NK-92 treated with Interleukin-12 subunit alpha and Interleukin-12 subunit beta, amount 100 ng/mL, for 24 hours (cell line): Measurements from ENCODE around the gene DDX52.
A peak's percentile ranks its signal among the peaks of the same experiment; 100 is the strongest.
"Not testable (repeated sequence)": the region's sequence is repeated elsewhere in the genome, so short reads cannot be mapped to it uniquely, and the experiment has no call there.

ENCODE experiments used
- DNase-seq: peaks from one replicate; lab custom pipeline; 2025; lab: John Stamatoyannopoulos, UW

DDX52 gene

DNA sequence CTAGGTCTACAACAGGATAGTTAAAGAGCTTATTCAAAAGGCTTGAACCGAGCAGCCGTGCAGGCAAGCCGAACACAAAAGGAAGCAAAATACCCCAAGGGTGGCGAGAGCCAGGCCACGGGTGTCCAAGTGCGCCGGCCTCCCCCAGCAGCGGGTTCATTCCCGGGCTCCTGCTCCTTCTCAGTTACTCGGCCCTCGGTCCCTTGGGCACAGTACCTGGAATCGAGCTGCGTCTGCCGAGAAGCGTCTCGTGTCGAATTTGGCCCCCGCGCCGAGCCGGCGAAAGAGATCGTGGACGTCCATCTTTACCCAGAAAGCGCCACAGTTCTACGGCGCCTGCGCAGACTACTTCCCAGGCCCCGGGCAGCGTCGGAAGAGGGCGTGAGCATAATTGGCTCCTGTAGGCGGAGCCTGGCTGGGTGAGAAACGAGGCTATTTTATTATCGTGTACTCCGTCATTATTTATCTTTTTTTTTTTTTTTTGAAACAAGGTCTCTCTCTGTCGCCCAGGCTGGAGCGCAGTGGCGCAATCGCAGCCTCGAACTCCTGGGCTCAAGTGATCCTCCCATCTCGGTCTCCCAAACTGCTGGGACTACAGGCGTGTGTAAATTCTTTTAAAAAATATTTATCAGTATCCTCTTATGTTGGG, at the start of gene DDX52:
Gene DDX52, minus strand, starts transcription at position 329 of the 649 bp plus-strand sequence. Its CDS starts 26 bp downstream, at position 303.
- DNase-seq = peak; percentile 87

- no peak for DNase-seq
Measured at GRCh38 chr17:37691807-37692206, 48.6 kb upstream of the DDX52 start.

DNA sequence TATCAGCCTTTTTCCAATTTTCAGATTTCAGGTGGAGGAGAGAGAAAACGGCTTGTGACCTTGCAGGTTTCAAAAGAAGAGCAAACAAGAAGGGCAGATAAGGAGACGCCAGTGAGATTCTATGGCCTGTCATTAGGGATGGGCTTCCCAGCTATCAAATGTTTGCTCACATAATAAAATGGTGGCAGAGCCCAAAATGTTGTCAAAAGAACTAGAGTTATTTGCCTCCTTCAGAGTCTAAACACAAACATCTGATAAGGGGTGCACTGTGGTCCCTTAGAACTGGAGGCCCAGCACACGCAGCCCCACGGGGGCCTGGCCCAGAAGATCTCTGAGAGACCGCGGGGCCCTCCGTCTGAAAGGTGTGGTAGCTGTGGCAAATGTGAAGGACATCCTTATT, 46.1 kb upstream of the DDX52 start:
- no peak for DNase-seq

- no peak for DNase-seq
Measured at GRCh38 chr17:37683454-37683984, 40.3 kb upstream of the DDX52 start.

DNA sequence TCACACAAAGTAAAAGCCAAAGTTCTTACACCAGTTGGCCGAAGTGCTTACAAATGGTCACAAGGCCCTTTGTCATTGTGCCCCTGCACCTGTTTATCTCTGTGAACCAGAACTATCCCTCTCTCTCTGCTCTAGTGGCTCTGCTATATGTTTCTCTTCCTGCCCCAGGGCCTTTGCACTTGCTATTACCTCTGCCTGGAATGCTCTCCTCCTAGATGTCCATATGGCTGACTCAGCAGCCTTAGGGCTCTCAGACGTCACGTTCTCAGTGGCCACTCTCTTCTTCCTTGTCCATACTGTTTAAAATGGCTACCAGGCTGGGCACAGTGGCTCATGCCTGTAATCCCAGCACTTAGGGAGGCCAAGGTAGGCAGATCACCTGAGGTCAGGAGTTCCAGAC, 38.8 kb upstream of the DDX52 start:
- no peak for DNase-seq

DNA sequence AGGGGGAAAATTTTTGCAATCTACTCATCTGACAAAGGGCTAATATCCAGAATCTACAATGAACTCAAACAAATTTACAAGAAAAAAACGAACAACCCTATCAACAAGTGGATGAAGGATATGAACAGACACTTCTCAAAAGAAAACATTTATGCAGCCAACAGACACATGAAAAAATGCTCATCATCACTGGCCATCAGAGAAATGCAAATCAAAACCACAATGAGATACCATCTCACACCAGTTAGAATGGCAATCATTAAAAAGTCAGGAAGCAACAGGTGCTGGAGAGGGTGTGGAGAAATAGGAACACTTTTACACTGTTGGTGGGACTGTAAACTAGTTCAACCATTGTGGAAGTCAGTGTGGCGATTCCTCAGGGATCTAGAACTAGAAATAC, 36.7 kb upstream of the DDX52 start:
- not testable (repeated sequence) for DNase-seq

DNA sequence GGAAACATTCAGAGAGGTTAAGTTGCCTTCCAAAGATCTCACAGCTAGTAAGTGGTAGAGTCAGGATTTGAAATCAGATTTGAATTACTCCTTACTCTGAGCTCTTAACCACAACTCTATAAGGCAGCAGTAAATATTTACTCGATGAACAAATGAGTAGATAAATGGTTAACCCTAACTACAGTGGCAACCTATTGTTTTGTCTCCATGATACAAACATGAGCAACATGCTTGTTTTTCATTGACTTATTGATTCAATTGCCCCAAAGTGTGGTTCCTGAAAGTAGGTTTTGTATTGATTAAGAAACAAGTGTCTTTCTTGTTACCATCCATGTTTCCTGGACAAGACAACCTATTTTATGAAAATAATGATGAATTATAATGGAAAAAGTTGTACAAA, 34.8 kb upstream of the DDX52 start:
- no peak for DNase-seq

GRCh38 chr17:37677021-37677420, 33.8 kb upstream of the DDX52 start:
- DNase-seq = no peak

DNA sequence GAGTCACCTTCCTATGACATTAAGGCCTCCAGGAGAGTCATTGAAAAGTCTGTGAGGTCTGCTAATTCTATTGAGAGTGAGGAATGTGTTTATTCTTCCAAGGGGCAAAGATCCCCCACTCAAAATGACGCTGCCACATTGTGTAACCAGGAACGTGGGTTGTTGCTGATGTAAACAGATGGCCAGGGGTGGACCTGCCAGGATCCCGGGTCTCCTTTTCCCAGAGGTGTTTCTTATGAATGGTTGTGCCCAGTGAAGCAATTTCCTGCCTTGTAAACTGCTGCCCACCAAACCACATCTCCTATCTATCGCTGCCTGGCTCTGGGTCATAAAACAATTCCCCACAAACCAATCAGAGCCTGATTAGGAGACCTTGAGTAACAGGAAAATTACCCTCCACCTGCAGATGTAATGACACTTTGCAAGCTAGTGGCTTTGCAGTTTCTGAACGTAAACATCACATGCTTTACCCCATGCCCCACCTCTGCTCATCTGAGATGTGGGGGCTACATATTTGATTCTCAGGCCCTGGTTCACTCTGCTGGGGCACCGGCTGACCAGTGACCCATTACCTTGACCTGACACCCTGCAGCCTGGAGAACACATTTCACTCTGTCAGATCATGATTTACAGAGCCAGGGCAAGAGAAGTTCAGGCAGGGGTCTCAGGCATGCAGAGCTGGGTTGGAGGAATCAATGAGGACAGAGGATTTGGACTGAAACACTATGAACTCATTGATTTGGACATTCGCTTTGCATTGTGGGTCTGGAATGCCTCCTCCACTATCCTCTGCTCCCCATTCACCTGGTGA, 33.1 kb upstream of the DDX52 start:
- DNase-seq = peak; percentile 31

GRCh38 chr17:37674511-37674910, 31.3 kb upstream of the DDX52 start:
- DNase-seq = no peak

DNA sequence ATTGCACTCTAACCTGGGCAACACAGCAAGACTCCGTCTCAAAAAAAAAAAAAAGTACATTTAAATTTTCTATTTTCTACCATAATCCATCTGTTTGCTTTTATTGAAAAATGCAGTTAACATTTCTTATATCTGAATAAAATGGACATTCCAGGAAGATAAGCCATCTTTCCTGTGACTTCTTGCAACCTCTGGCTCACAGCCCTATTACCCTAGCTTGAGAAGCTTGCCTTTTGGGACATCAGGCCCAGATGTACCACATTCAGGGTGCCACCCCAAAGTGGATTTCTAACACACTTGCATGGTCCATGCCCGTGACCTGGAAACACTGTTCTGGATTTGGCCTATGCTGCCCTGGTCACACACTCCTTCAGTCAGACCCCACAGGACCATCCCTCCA, 30.1 kb upstream of the DDX52 start:
- DNase-seq = no peak

- DNase-seq = no peak
Measured at GRCh38 chr17:37672548-37673078, 29.4 kb upstream of the DDX52 start.

GRCh38 chr17:37671824-37672547, 28.7 kb upstream of the DDX52 start:
- no peak for DNase-seq

GRCh38 chr17:37671028-37671823, 28.0 kb upstream of the DDX52 start:
- DNase-seq = no peak

DNA sequence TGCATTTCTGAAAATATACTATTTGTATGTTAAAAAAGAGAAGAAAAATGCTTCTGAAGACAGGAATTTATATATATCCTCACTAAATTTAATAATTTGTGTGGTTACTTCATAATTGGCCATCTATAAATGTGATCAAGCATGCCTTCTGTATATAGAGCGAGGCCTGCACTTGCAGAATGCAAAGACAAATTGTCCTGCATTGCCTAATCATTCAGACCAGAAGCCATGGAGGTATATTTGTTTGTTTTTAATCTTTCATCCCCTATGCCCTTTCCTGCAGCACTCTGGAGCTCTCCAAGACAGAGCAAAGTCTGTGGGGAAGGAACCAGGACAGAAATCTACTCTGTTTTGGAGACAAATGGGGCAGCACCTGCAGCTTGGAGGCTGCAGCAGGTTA, 23.8 kb upstream of the DDX52 start:
- no peak for DNase-seq

DNA sequence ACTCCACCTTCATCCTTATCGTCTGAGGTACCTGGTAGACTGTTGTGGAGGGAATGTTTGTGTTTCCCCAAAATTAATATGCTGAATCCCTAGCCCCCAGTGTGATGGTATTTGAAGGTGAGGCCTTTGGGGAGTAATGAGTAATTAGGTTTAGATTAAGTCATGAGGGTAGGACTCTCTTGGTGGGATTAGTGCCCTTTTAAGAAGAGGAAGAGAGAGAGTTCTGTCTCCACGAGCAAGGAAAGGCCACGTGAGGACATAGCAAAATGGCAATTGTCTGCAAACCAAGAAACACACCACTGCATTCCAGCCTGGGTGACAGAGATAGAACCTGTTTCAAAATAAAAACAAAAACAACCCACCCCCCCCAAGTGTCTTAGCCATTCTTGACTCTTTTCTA, 21.0 kb upstream of the DDX52 start:
- no peak for DNase-seq

GRCh38 chr17:37662353-37662752, 19.1 kb upstream of the DDX52 start:
- no peak for DNase-seq

- no peak for DNase-seq
Measured at GRCh38 chr17:37661400-37662014, 18.3 kb upstream of the DDX52 start.

DNA sequence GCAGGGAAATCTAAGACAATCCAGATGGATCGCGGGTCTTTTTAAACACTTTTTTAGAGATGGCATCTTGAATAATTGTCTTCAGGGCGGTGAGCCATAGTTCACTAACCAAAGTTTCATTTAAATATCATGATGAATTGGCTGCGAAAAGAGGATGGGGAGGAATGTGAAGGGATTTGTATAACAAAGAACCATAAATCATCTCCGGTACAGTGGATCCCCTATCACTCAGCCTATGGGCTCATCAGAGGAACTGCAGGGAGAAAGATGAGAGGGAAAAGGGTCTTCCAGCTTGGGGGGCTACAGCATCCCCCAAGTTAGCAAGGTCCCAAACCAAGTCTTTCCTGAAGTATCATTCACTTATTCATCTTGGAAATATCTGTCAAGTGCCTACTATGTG, 16.7 kb upstream of the DDX52 start:
- no peak for DNase-seq

GRCh38 chr17:37657202-37657601, 14.0 kb upstream of the DDX52 start:
- no peak for DNase-seq

GRCh38 chr17:37651849-37652248, 8.6 kb upstream of the DDX52 start:
- no peak for DNase-seq
